HG03039 (cell line): ENCODE measurements around the gene TRAP1.

Experiments
- ATAC-seq: cut with Tn5 transposase; IDR thresholded peaks from one replicate; pipeline ENCODE4 v1.9.1; 2021; ENCODE audit warnings: mild to moderate bottlenecking, moderate library complexity; ENCODE audit not compliant: unreplicated experiment

TRAP1 gene

DNA sequence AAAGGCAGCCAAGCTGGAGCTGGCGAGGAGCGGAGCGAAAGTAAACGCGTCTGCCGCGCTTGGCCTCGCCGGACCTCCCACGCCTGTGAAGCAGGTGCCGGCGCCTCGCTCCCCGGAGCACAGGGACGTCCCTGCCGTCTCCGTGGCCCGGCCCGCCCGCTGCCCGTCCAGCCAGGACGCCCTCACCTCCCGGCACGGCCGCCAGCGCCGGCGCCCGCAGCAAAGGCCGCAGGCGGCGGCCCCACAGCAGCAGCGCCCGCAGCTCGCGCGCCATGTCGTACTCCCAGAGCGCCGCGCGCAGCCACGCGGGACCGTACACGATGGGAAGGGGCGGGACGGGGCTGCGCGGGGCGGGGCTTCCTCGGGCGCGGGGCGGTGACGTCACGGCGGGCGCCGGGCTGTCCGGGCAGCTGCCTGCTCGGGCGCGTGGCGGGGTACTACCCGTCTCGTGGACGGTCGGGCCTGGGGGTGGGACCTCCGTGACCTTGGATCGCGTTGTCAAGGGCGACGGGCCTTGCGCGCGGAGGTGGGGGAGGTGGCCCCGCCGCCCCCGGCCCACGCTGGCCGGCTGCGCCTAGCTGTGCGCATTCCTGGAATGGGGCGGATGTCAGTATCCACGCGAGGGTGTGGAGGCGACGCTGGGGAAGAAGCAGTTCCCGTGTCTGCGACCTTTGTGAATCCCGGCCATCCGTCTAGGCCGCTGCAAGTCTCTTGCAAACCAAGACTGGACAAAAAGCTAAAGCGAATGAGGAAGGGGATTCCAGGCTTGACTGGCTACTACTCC lies at the start of gene TRAP1:
Gene TRAP1, minus strand, starts transcription at position 290 of the 784 bp plus-strand sequence. Its CDS starts 16 bp downstream, at position 274.
- peak; percentile 77 for ATAC-seq

DNA sequence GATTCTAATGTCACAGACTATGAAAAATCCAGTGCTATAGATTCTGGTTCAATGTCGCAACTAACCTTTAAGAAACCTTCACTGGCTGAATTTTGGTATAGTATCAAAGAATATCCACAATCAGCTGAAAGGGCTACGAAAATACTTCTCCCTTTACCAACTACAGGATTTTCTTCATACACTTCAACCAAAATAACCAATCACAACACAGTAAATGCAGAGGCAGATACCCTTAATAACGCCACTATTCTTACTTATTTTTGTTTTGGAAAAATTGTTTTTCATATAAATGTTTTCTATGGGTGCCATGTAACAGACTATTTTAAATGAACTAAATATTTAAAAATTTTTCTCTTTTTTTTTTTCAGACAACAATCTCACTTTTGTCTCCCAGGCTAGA lies 48.9 kb upstream of the TRAP1 start:
- ATAC-seq: no peak

GRCh38 chr16:3764409-3764808 lies 47.1 kb upstream of the TRAP1 start:
- no peak for ATAC-seq

GRCh38 chr16:3762107-3762750 lies 44.9 kb upstream of the TRAP1 start:
- no peak for ATAC-seq

DNA sequence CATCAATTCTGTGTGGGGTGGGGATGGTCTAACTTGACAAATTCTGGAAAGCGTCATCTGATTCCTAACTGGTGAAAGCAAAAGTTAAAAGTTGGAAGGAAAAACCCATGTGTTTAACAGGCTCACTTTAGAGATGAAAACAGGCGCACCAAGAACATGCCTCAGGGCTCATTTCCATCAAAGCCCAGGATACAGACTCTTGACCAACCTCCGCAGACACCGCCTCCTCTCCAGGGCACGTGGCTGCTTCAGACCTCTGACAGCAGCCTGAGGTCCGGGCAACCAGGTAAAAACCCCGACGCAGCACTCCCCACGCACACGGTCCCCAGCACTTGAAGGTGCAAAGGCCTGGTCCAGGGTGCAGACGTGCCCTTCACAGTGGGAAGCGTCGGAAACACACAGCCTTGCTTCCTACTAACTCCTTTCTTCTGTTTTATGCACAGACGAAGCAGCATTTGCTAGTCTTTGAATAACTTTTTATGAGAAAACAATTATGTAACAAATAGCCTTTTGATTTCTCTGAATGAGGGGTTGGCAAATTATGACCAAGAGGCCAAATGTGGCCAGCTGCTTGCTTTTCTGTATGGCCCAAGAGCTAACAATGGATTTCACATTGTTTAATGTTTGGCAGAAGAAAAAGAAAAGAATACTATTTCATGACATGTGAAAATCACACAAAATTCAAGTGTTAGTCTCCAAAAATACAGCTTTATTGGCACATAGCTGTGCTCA lies 44.2 kb upstream of the TRAP1 start:
- ATAC-seq: no peak

DNA sequence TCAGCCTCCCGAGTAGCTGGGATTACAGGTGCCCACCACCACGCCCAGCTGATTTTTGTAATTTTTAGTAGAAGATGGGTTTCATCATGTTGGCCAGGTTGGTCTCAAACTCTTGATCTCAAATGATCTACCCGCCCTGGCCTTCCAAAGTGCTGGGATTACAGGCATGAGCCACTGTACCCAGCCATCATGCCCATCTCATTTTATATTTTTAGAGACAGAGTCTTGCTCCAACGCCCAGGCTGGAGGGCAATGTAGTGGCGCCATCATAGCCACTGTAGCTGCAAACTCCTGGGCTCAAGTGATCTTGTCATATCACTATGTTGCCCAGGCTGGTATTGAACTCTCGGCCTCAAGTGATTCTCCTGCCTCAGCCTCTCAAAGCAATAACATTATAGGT lies 43.2 kb upstream of the TRAP1 start:
- ATAC-seq: no peak

DNA sequence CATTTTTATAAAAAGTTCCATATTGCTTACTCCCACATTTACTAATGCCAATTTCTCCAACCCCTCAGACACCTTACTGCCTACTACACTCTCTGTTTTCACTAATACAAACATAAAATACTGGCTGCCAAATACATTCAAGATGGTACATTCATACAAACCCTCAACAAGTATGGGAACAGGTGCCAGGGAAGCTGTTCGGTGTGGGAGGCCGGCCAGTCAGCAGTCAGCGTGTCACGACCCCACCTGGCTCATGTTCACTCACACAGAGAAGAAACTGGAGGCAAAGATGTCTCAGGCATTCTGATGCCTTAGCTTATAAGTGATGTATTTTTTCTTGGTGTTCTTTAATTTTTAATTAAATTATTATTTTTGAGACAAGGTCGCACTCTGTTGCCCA lies 42.4 kb upstream of the TRAP1 start:
- no peak for ATAC-seq

DNA sequence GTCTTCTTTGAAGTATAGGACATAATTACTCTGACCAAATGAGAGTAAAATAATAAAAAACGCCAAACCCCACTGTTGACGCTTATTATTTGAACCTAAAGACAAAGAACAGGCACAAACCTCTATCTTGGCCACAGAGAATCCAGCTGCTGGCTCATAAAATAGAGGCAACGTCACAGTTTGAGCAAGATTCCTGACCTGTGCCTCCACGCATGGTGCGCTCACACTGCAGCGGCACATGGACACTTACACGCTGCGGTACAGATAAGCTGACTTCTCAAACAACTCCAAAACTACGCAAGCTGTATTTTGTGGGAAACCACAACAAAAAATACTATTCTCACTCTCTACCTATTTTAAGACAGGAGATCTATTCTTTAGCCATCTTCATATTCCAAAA lies 38.8 kb upstream of the TRAP1 start:
- ATAC-seq: no peak

DNA sequence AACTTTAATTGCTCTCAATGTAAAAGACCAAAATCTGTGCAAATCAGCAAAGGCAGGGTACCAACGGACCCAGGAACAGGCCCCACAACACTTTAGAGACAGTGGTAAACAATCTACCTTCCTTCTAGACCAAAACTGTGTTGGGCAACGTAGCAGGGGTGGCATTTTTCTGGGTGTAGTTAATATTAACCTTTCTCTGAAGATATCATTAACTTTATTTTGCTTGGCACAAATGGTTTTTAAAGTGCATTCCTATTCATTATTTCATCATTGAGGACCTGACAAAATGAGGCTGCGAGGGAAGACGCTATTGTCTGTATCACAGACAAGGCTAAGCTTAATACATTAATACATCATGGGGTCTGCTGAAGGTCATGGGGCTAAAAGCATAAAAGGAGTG lies 37.9 kb upstream of the TRAP1 start:
- ATAC-seq: no peak

DNA sequence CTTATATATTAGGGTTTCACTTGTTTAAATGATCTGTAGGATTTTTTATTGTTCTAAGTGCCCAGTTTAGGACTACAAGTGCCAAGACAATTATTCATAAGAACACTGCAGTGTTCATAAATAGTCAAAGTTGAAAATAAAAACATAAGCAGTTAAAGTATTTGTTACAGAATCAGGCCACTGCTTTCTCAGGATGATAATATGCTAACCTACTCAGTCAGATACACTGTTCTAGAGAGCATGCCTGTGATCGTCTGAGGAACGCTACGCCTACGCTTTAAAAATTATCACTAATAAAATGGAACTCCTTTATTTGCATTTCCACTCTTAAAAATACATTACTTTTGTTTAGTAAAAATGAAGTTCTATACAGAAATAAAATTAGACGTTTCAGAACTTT lies 37.4 kb upstream of the TRAP1 start:
- ATAC-seq: no peak

- no peak for ATAC-seq
Measured at GRCh38 chr16:3754081-3754703, 36.9 kb upstream of the TRAP1 start.

GRCh38 chr16:3752984-3753383 lies 35.7 kb upstream of the TRAP1 start:
- no peak for ATAC-seq

DNA sequence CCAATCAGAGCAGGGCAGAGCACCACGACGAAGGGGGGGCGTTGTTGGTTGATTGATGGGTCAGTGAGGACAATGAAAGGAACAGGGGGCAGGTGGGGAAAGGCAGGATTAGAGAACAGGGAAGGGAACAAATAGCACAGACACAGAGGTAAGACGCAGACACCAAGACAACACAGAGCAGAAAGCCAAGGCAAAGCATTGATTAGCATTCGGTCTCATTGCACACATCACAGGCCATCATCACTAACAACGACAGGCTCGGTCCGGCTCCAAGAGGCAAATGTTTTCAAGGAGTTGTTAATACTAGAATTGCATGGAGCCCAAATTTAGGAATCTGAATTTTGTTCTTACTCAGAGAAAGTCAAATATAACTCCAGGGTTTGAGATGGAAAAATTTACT lies 34.6 kb upstream of the TRAP1 start:
- no peak for ATAC-seq

- no peak for ATAC-seq
Measured at GRCh38 chr16:3748307-3748706, 31.0 kb upstream of the TRAP1 start.

- ATAC-seq: no peak
Measured at GRCh38 chr16:3745751-3746355, 28.5 kb upstream of the TRAP1 start.

DNA sequence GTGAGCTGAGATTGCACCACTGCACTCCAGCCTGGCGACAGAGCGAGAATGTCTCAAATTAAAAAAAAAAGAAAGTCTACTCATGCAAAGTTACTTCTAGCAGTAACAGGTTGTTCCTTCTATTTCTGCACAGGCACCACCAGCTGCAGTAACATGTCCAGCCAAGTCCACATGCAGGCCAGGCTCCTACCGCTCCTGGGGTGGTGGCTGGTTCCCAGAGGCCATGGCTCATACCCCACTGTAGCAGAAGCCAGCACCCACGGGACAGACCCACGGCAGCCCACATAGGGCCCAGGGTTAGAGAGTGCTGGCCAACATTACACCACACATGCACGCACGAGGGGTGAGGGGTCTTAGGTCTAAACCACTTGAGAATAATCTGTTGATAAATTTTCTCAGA lies 26.7 kb upstream of the TRAP1 start:
- no peak for ATAC-seq

GRCh38 chr16:3740934-3741333 lies 23.6 kb upstream of the TRAP1 start:
- no peak for ATAC-seq

- no peak for ATAC-seq
Measured at GRCh38 chr16:3740186-3740585, 22.9 kb upstream of the TRAP1 start.

DNA sequence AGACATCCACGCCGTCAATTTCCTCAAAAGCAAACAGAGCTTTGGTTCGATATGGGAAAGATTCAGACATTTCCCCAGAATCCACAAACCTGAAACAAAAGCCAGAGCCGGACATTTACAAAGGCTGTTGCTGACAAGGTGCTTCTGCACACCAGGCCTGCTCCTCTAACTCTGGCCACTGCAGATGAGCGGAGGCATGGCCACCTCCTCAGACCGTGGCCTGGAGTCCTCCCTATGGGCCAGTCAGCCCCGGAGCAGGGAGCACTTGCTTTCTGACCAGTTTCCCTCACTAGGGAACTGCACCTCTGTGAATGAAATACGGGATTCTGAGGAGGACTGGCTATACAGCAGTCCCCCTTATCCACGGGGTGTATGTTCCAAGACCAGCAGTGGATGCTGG lies 22.3 kb upstream of the TRAP1 start:
- no peak for ATAC-seq

DNA sequence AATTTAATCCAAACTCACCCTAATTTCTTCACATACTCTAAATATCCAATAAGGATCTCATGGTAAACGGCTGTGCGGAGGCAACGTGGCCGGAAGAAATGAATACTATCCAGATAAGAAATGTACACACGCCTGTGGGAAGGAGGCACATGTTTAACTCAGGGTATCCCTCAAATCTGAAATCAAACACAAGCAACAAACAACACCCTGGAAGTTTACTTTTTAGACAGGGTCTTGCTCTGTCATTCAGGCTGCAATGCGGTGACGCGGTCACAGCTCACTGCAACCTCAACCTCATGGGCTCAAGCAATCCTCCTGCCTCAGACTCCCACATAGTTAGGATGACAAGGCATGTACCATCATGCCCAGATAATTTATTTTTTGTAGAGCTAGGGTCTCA lies 21.2 kb upstream of the TRAP1 start:
- no peak for ATAC-seq

DNA sequence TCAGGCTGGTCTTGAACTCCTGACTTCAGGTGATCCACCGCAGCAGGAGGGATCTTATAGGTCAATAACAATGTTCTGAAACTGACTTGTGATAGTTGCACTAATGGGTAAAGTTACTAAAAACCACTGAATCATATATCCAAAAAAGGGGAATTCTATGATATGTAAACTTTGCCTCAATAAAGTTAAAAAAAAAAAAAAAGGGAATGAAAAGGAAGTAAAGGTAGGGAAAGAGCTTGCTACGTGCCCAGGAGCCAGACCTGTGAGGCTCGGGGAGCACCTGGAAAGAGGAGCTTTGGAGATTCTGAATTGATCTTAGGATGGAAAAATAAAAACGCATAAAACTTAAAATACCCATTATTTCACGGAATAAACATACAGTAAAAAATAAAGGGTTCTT lies 20.8 kb upstream of the TRAP1 start:
- no peak for ATAC-seq
